T47D (cell line): ENCODE results near the gene HNRNPA2B1.
"Not testable (repeated sequence)": the region's sequence is repeated elsewhere in the genome, so short reads cannot be mapped to it uniquely, and the experiment has no call there.

Experiments used
- DNase-seq, 2 experiments: peaks; one replicate each; pipeline versions ENCODE4 v3.0.0 to v3.0.0-alpha.2; 2011 to 2012; ENCODE audit warnings: low read depth in 1 of 2, low spot score in 1 of 2
- JUND ChIP-seq: IDR thresholded peaks from 2 replicates; pipeline ENCODE4 v1.6.1; 2012; ENCODE audit warnings: low read depth
- in situ Hi-C: cut with HindIII; loops from 2 replicates; pipeline ENCODE4 v1.10.0; 2016; ENCODE audit warnings: low sequenced_read_pairs, low pct_unique_long_range_greater_than_20kb

The HNRNPA2B1 gene

GRCh38 chr7:26185844-26186180 is 14.7 kb downstream of the HNRNPA2B1 start:
- TF ChIP-seq JUND, result no peak
- DNase-seq, result no peak
- in situ Hi-C loops, result no loop called here

- no peak for TF ChIP-seq JUND
- DNase-seq, result no peak
- in situ Hi-C loops, result no loop called here
Observed at GRCh38 chr7:26185131-26185843, 15.3 kb downstream of the HNRNPA2B1 start.

- DNase-seq, in situ Hi-C loops: not testable (repeated sequence)
Observed at GRCh38 chr7:26184281-26185101, 16.1 kb downstream of the HNRNPA2B1 start.

- in situ Hi-C loops, result no loop called here
- no peak for TF ChIP-seq JUND
- DNase-seq, result no peak
Observed at GRCh38 chr7:26183545-26184280, 16.8 kb downstream of the HNRNPA2B1 start.

GRCh38 chr7:26182706-26183105 is 17.8 kb downstream of the HNRNPA2B1 start:
- DNase-seq, result peak in 1 of 2 experiments; percentile 46
- no peak for TF ChIP-seq JUND
- in situ Hi-C loops, result no loop called here

GRCh38 chr7:26182283-26182682 is 18.3 kb downstream of the HNRNPA2B1 start:
- in situ Hi-C loops, result no loop called here
- TF ChIP-seq JUND, result no peak
- DNase-seq, result peak in 1 of 2 experiments; percentile 45

GRCh38 chr7:26181474-26182227 is 18.9 kb downstream of the HNRNPA2B1 start:
- DNase-seq, result no peak
- no peak for TF ChIP-seq JUND
- in situ Hi-C loops, result no loop called here

GRCh38 chr7:26180792-26181198 is 19.8 kb downstream of the HNRNPA2B1 start:
- DNase-seq, result no peak
- in situ Hi-C loops, result no loop called here

GRCh38 chr7:26179826-26180497 is 20.6 kb downstream of the HNRNPA2B1 start:
- in situ Hi-C loops, result no loop called here
- no peak for TF ChIP-seq JUND

More at GRCh38 chr7:26180792-26181198, 19.8 kb downstream of the HNRNPA2B1 start:
- TF ChIP-seq JUND, result no peak

GRCh38 chr7:26179422-26179821 is 21.1 kb downstream of the HNRNPA2B1 start:
- TF ChIP-seq JUND, result no peak
- in situ Hi-C loops, result no loop called here
- no peak for DNase-seq

More at GRCh38 chr7:26179826-26180497, 20.6 kb downstream of the HNRNPA2B1 start:
- no peak for DNase-seq

GRCh38 chr7:26178272-26178960 is 22.1 kb downstream of the HNRNPA2B1 start:
- peak in 1 of 2 experiments; percentile 60 for DNase-seq
- TF ChIP-seq JUND, result no peak
- in situ Hi-C loops, result no loop called here

- DNase-seq, in situ Hi-C loops: not testable (repeated sequence)
Observed at GRCh38 chr7:26177269-26177668, 23.3 kb downstream of the HNRNPA2B1 start.

- in situ Hi-C loops, DNase-seq: not testable (repeated sequence)
Observed at GRCh38 chr7:26176696-26177095, 23.9 kb downstream of the HNRNPA2B1 start.

- in situ Hi-C loops, result not testable (repeated sequence)
Observed at GRCh38 chr7:26175903-26176302, 24.6 kb downstream of the HNRNPA2B1 start.

More at GRCh38 chr7:26175903-26176302, 24.6 kb downstream of the HNRNPA2B1 start:
- DNase-seq, result not testable (repeated sequence)
